GM19463 (cell line): ENCODE measurements around the gene MAPK4.
"Not testable (repeated sequence)": the region's sequence is repeated elsewhere in the genome, so short reads cannot be mapped to it uniquely, and the experiment has no call there.

Experiments used
- ATAC-seq: cut with Tn5 transposase; IDR thresholded peaks from one replicate; pipeline ENCODE4 v1.9.1; 2021; ENCODE audit warnings: mild to moderate bottlenecking, moderate library complexity; ENCODE audit not compliant: unreplicated experiment

The MAPK4 gene

DNA sequence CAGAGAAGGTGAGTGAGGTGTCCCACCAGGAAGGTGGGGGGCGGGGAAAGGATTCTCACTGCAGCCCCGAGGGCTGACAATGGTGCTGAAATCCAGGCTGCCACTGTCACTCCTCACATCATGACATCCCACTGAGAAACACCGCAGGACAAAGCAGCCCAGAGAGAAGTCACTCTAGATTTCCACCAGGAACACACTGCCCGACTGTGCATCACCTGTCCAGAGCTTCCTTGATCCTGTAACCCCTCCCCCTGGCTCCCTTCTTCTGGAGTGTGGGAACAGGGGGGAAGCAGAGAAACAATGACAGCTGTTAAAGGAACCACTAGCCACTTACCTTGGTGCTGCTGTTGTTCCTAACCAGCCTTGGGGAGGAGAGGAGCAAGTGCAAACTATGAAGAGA lies 190.1 kb downstream of the MAPK4 start:
- ATAC-seq = no peak

DNA sequence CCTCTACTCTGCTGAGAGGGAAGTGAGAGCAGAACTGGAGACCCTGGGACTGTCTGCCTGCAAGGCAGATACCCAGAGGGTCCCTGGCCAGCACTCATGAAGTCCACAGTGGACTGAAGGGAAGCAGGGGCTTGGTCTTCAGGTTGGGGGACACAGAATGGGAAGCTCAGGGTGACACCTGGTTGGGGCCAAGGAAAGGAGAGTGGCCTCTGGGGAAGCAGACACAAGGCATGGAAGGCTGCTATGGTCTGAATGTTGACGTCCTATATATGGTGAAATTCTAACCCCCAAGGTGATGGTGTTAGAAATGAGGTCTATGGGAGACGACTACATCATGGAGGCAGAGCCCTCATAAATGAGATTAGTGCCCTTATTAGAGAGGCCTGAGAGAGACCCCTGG lies 190.7 kb downstream of the MAPK4 start:
- ATAC-seq = no peak

DNA sequence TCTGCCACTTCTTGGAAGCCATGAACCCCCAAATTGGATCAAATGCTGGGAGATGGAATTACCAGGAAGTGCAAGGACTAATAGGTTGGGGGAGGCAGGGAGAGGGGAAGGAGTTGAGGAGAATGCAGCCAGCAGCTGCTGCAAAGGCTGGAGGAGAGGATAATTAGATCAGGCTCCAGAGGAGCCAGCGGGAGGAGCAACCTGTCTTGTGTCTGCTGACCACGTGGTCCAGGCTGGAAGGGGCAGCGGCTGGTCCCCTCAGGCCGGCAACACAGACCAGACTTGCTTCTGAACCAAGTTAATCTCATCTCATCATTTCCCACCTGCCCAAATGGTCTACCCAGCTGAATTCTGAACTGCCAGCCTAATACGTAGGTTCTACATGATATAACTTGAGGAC lies 191.6 kb downstream of the MAPK4 start:
- ATAC-seq = no peak

DNA sequence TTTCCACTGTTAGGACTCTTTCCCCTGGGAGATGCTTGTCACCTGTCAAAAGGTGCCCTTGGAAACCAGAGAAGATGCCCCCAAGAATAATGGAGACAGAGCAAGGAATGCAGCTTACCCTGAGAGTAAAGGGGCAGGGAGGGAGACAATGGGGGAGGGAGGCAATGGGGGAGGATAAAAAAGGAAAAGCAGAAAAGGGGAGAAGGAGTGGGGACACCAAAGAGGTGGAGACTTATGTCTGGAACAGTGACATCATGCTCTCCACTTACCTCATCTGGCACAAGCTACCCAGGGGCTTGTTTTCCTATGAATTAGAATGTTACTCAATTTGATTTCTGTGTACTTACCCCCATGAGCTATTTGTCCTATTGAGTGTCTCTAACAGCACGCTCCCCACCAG lies 192.1 kb downstream of the MAPK4 start:
- ATAC-seq = no peak

DNA sequence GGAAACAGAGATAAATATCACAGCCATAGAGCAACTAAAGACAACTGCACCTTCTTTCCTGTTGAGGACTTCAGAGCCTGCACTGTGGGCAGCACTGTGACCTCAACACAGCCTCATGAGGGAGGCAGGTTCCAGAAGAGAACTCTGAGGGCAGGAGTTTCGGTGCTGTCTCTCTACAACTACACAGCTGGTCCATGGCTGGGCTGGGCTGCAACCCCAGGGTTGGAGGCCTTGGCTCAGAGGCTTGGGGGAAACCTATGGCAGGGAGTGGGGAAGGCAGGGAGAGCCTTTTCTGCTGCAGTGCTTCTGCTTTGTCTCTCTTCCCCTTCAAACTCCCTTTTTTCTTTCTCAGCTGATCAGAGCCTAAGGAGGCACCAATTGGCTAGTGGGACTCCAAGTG lies 193.4 kb downstream of the MAPK4 start:
- ATAC-seq = no peak

DNA sequence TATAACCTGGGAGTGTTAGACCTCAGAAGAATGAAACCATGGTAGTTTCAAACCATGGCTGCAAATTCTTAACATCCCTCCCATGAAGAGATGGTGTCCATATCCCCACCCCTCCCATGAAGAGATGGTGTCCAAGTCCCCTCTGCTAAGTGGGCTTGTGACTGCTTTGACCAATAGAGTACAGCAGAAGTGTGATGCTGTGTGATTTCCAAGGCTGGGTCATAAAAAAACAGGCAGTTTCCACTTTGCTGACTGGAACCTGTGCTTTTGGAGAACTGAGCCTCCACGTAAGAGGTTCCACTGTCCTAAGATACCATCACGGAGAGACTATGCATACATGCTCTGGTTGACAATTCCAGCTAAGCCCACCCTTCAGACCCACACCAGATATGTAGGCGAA lies 194.4 kb downstream of the MAPK4 start:
- no peak for ATAC-seq

DNA sequence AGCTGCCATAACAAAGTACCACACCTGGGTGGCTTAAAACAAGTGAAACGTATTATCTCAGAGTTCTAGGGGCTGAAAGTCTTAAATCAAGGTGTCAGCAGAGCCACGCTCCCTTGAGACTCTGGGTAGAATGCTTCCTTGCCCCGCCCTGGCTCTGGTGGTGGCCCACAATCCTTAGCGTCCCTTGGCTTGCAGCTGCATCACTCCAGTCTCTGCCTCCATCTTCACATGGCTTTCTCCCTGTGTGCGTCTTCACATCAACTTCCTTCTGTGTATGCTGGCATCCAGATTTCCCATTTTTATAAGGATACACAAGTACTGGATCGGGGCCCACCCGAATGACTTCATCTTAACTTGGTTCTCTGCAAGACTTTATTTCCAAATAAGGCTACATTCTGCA lies 197.5 kb downstream of the MAPK4 start:
- ATAC-seq = no peak

DNA sequence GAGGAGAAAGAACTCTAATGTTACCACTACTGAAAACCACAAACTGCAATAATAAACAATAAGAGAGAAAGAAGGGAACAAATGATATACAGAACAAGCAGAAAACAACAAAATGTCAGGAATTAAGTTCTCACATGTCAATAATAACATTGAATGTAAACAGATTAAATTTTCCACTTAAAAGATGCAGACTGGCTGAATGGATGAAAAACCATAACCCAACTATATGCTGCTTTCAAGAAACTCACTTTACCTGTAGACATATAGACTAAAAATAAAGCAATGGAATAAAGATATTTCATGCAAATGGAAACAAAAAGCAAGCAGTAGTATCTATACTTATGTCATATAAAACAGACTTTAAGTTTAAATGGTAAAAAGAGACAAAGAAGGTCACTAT lies 209.6 kb downstream of the MAPK4 start:
- no peak for ATAC-seq

DNA sequence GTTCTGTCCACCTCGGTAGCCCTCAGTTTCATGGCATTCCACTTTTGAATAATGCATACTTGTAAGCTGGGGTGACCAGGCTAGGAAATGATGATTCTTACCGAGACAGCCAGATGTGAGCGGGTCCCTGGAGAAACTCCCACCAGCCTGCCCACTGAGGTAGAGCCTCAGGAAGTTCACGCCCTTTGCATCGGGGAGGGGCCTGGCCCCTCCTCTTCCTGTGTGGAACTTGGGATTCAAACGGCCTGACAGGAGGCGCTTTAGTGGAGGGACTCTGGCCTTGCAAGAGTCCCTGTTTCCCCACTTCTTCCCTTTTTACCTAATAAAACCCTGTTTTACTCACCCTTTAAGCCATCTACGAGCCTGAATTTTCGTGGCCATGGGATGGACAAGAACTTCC lies 215.3 kb downstream of the MAPK4 start:
- ATAC-seq = no peak

DNA sequence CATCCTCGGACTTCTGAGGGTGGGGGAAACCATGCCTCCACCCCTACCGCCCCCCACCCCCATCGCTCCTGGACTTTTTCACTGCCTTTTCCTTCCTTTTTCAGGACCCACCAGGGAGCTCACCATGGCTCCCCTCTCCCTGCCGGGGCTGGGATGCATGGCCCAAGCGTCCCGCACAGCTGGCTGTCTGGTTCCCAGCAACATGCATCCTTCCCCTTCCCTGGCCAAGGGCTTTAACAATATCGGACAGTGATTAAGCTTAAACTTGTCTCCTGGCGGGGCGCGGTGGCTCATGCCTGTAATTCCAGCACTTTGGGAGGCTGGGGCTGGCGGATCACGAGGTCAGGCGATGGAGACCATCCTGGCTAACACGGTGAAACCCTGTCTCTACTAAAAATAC lies 215.8 kb downstream of the MAPK4 start:
- ATAC-seq = no peak

DNA sequence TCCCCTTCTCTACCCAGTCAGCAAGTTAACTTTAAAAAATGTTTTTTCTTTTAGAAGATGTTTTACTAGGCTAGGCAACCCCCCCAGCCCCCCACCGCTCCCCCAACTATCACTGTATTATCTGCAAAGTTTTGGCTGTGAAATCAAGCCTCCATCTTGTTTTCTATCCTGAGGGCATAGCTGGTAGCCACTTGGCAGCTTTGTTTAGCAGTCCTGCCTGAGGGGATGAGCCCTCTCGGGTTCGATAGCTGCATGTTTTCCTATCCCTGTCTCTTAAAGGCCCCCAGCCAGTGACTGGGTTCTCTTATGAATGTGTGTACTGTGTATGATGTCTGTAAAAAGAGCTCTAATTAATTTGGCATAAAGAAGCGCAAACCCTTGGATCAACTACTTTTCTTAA lies 216.5 kb downstream of the MAPK4 start:
- ATAC-seq = no peak

DNA sequence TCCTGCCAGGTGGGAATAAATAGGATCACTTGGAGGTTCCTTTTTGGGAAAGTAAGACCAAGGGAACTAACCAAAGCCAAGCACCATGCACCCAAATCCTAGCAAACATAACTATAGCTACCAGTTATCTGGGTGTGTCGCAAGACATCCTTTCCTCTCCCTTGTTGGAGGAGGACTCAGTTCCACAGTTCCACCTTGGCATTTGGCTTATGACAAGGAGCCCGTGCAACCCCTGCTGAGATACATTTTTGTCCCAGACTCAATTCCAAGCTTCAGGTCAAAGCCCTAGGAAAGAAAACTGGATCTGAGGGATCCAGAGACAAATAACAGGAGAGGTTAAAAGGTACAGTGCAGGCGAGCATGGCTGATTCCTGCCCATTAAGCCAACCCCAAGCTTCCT lies 219.1 kb downstream of the MAPK4 start:
- ATAC-seq = not testable (repeated sequence)
